IMR-90 (cell line): Measurements from ENCODE around the gene FRMPD4. TPM values are rescaled to one million over a fixed set of nuclear protein-coding genes. Genes with fewer than 3 reads are reported as not detected.

Experiments used
- ATAC-seq: fragments of 200-7000 bp; cut with Tn5 transposase; 2 replicates; pipeline ENCODE4 v1.9.1; 2020; ENCODE audit warnings: low read depth, mild to moderate bottlenecking, moderate library complexity
- BruUV-seq: library from RNA; stranded (reverse); fragments of 400-500 nt; replicated peaks from 2 replicates; lab custom pipeline; 2021; lab: Mats Ljungman, UMichigan
- CTCF ChIA-PET: fragments of 300-600 bp; formaldehyde crosslinking; extraction: SDS; loops from one replicate; lab custom pipeline; 2021; ENCODE audit warnings: antibody characterized with exemption; lab: Yijun Ruan, JAX
- POLR2A ChIA-PET: fragments of 300-600 bp; sonication (Branson Sonifier 250); formaldehyde crosslinking; loops from one replicate; lab custom pipeline; 2022; ENCODE audit warnings: antibody characterized with exemption; ENCODE audit not compliant: unreplicated experiment; lab: Charles Lee
- DNase-seq: peaks from one replicate; pipeline ENCODE4 v3.0.0; 2013
- H2AFZ ChIP-seq: replicated peaks from 2 replicates; pipeline ENCODE3; 2013; ENCODE audit warnings: low read length, mild to moderate bottlenecking; ENCODE audit not compliant: poor library complexity
- H2AK5ac ChIP-seq: 2 replicates; pipeline ENCODE4 v1.6.1; 2013; ENCODE audit warnings: low read depth, low read length, inconsistent platforms
- H2AK9ac ChIP-seq: replicated peaks from 2 replicates; pipeline ENCODE3; 2013; ENCODE audit warnings: mild to moderate bottlenecking, low read depth, low read length, moderate library complexity; ENCODE audit not compliant: poor library complexity
- H2BK120ac ChIP-seq: 2 replicates; pipeline ENCODE4 v1.6.1; 2013; ENCODE audit warnings: low read depth, low read length, inconsistent platforms
- H2BK15ac ChIP-seq: 3 replicates; pipeline ENCODE4 v1.6.1; 2013; ENCODE audit warnings: low read depth, low read length, inconsistent platforms
- H2BK20ac ChIP-seq: 2 replicates; pipeline ENCODE4 v1.6.1; 2013; ENCODE audit warnings: low read depth, mild to moderate bottlenecking, inconsistent platforms, low read length, moderate library complexity
- H2BK5ac ChIP-seq: 2 replicates; pipeline ENCODE4 v1.6.1; 2013; ENCODE audit warnings: mild to moderate bottlenecking, low read depth, low read length, inconsistent platforms; ENCODE audit not compliant: poor library complexity, severe bottlenecking
- H3K14ac ChIP-seq: replicated peaks from 2 replicates; pipeline ENCODE4 v1.6.1; 2013; ENCODE audit warnings: low read depth, low read length, inconsistent platforms
- H3K18ac ChIP-seq: 2 replicates; pipeline ENCODE4 v1.6.1; 2013; ENCODE audit warnings: low read depth, low read length, control low read depth
- H3K23ac ChIP-seq: 2 replicates; pipeline ENCODE4 v1.6.1; 2013; ENCODE audit warnings: low read depth, low read length, inconsistent platforms
- H3K27ac ChIP-seq: 2 replicates; pipeline ENCODE4 v1.5.1; 2013; ENCODE audit warnings: mild to moderate bottlenecking, control low read depth, low read length; ENCODE audit not compliant: insufficient read depth
- H3K27me3 ChIP-seq: 2 replicates; pipeline ENCODE4 v1.6.1; 2013; ENCODE audit warnings: low read length; ENCODE audit not compliant: control insufficient read depth, insufficient read depth
- H3K36me3 ChIP-seq: 2 replicates; pipeline ENCODE4 v1.6.1; 2013; ENCODE audit warnings: low read length, mixed read lengths; ENCODE audit not compliant: control insufficient read depth, insufficient read depth
- H3K4ac ChIP-seq: 2 replicates; pipeline ENCODE4 v1.6.1; 2013; ENCODE audit warnings: low read depth, low read length, inconsistent platforms
- H3K4me1 ChIP-seq: 2 replicates; pipeline ENCODE4 v1.6.1; 2013; ENCODE audit warnings: low read length, mixed read lengths; ENCODE audit not compliant: control insufficient read depth, insufficient read depth
- H3K4me2 ChIP-seq: 2 replicates; pipeline ENCODE4 v1.6.1; 2013; ENCODE audit warnings: low read depth, mild to moderate bottlenecking, control low read depth, low read length, moderate library complexity
- H3K4me3 ChIP-seq: 2 replicates; pipeline ENCODE4 v1.5.1; 2013; ENCODE audit warnings: low read depth, mild to moderate bottlenecking, control low read depth, low read length, moderate library complexity; ENCODE audit not compliant: insufficient read depth
- H3K56ac ChIP-seq: 2 replicates; pipeline ENCODE4 v1.6.1; 2013; ENCODE audit warnings: low read length, inconsistent platforms; ENCODE audit not compliant: insufficient read depth; ENCODE audit errors: extremely low read depth
- H3K79me1 ChIP-seq, 2 experiments: 2 replicates each; pipeline ENCODE4 v1.6.1; 2013; ENCODE audit warnings: low read length in 2 of 2, inconsistent platforms in 1 of 2, low read depth in 1 of 2
- H3K9ac ChIP-seq: 2 replicates; pipeline ENCODE4 v1.6.1; 2013; ENCODE audit warnings: low read depth, low read length, control low read depth
- H3K9me1 ChIP-seq: 2 replicates; pipeline ENCODE4 v1.6.1; 2013; ENCODE audit warnings: low read length, inconsistent platforms; ENCODE audit not compliant: insufficient read depth
- H3K9me3 ChIP-seq: 2 replicates; pipeline ENCODE4 v1.6.1; 2013; ENCODE audit warnings: low read length; ENCODE audit not compliant: control insufficient read depth, insufficient read depth
- H4K20me1 ChIP-seq: 2 replicates; pipeline ENCODE4 v1.6.1; 2013; ENCODE audit warnings: low read length, inconsistent platforms; ENCODE audit not compliant: insufficient read depth
- H4K5ac ChIP-seq: 2 replicates; pipeline ENCODE4 v1.6.1; 2013; ENCODE audit warnings: mild to moderate bottlenecking, low read depth, low read length, control low read depth
- H4K8ac ChIP-seq, 2 experiments: 2 replicates each; pipeline ENCODE4 v1.6.1; 2013; ENCODE audit warnings: low read depth in 2 of 2, low read length in 2 of 2, control low read depth in 1 of 2, inconsistent platforms in 1 of 2
- H4K91ac ChIP-seq: 2 replicates; pipeline ENCODE4 v1.6.1; 2013; ENCODE audit warnings: low read depth, low read length, inconsistent platforms; ENCODE audit not compliant: insufficient read depth
- CEBPB ChIP-seq: IDR thresholded peaks from 2 replicates; pipeline ENCODE4 v1.6.1; 2012; ENCODE audit warnings: low read depth, low read length, improper control_type of control experiment
- ELK1 ChIP-seq: fragments of 150-350 bp; IDR thresholded peaks from 2 replicates; pipeline ENCODE4 v1.6.1; 2016; ENCODE audit warnings: low read depth, mild to moderate bottlenecking, low read length, moderate library complexity, borderline replicate concordance
- MAZ ChIP-seq: IDR thresholded peaks from 2 replicates; pipeline ENCODE4 v1.6.1; 2012; ENCODE audit warnings: low read depth, mild to moderate bottlenecking, low read length, improper control_type of control experiment, moderate library complexity, borderline replicate concordance
- RCOR1 ChIP-seq: IDR thresholded peaks from 2 replicates; pipeline ENCODE4 v1.6.1; 2012; ENCODE audit warnings: mild to moderate bottlenecking, low read length, improper control_type of control experiment; ENCODE audit not compliant: insufficient replicate concordance
- WGBS, 2 experiments: methylation state at CpG; one replicate each; pipeline versions ENCODE4 v1.1.5 to v1.1.7; 2013; ENCODE audit warnings: missing lambda C conversion rate in 2 of 2; ENCODE audit not compliant: insufficient read length in 1 of 2; ENCODE audit errors: extremely low coverage in 2 of 2; 5-methylcytosine and 5-hydroxymethylcytosine counted together
- dilution Hi-C: fragments of 300-500 bp; cut with HindIII; formaldehyde crosslinking; loops from one replicate; pipeline ENCODE4 v1.14.3; 2018; ENCODE audit warnings: low sequenced_read_pairs; ENCODE audit not compliant: unreplicated experiment
- in situ Hi-C: fragments of 300-500 bp; cut with MboI; formaldehyde crosslinking; loops from 3 replicates; pipeline ENCODE4 v1.14.3; 2019; ENCODE audit warnings: low sequenced_read_pairs, inconsistent platforms, mixed read lengths
- intact Hi-C: fragments of 100-400 bp; cut with micrococcal nuclease; formaldehyde crosslinking; loops from 2 replicates; pipeline ENCODE4 v1.10.0; 2022
- polyA plus RNA-seq, 3 experiments: library from polyadenylated mRNA; depleted of rRNA; stranded (reverse); fragments of >200 nt; gene quantifications; 2 replicates each; pipeline ENCODE4 v1.2.3, GENCODE V29; 2012; ENCODE audit warnings: low replicate concordance in 1 of 3
- total RNA-seq: library from RNA; depleted of rRNA; stranded (reverse); fragments of >200 nt; gene quantifications from 2 replicates; pipeline ENCODE4 v1.2.3, GENCODE V29; 2012
- TF ChIP-seq, protein P1 (sequence below): conservative IDR thresholded peaks from 2 replicates; pipeline ENCODE4 v1.5.1; 2012; ENCODE audit warnings: mild to moderate bottlenecking, low read depth, low read length, improper control_type of control experiment

Gene FRMPD4
- total and polyA plus RNA-seq, 2 of the 4 experiments (the other 2 are of a cell fraction), result 0.53 to 1.1 TPM

GRCh38 chrX:12563121-12563520, 424.8 kb downstream of the FRMPD4 start:
- Histone ChIP-seq H3K18ac (no peak overlapping the region), H3K23ac (no peak overlapping the region), H3K27ac (no peak overlapping the region), H2BK120ac (no peak overlapping the region), H3K79me1 (no peaks in the 10 kb centered on the region), H3K27me3 (no peaks in the 10 kb centered on the region), H3K4me1 (no peaks in the 10 kb centered on the region), H3K9me3 (no peaks in the 10 kb centered on the region), H3K9me1 (no peaks in the 10 kb centered on the region), H3K4ac (no peak overlapping the region), H3K4me3 (no peak overlapping the region), H2AK5ac (no peak overlapping the region), H2BK5ac (no peak overlapping the region), H2BK20ac (no peak overlapping the region), H3K4me2 (no peak overlapping the region), H3K56ac (no peak overlapping the region), H3K36me3 (no peaks in the 10 kb centered on the region), H4K20me1 (no peaks in the 10 kb centered on the region), H3K14ac (no peak overlapping the region), H4K5ac (no peak overlapping the region), H2AFZ (no peak overlapping the region), H4K91ac (no peak overlapping the region), H3K9ac (no peak overlapping the region), H2BK15ac (no peak overlapping the region), H4K8ac (no peak overlapping the region), H2AK9ac (no peak overlapping the region)
- dilution Hi-C loops, result no loop called here
- in situ Hi-C loops, result no loop called here
- TF ChIP-seq RCOR1 (no peak), CEBPB (no peak), MAZ (no peak), ELK1 (no peak)
- TF ChIP-seq, protein P1, sequence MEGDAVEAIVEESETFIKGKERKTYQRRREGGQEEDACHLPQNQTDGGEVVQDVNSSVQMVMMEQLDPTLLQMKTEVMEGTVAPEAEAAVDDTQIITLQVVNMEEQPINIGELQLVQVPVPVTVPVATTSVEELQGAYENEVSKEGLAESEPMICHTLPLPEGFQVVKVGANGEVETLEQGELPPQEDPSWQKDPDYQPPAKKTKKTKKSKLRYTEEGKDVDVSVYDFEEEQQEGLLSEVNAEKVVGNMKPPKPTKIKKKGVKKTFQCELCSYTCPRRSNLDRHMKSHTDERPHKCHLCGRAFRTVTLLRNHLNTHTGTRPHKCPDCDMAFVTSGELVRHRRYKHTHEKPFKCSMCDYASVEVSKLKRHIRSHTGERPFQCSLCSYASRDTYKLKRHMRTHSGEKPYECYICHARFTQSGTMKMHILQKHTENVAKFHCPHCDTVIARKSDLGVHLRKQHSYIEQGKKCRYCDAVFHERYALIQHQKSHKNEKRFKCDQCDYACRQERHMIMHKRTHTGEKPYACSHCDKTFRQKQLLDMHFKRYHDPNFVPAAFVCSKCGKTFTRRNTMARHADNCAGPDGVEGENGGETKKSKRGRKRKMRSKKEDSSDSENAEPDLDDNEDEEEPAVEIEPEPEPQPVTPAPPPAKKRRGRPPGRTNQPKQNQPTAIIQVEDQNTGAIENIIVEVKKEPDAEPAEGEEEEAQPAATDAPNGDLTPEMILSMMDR, result no peak
- peak; percentile 38 for DNase-seq
- peak; percentile 48; the same call in 1 of the 2 replicates for ATAC-seq
- CTCF ChIA-PET, result interaction anchor here (1.6 kb wide), 1 partner anchor 424 kb away, joined by 4 read pairs; the partner anchor contains the start of gene FRMPD4
- POLR2A ChIA-PET, result no interaction called here
- WGBS, 2 experiments, result no CpG with 5 or more reads among the region's 1 CpG
- BruUV-seq, result no TSS peak
- intact Hi-C loops, result loop anchor here (10.0 kb wide), 1 partner anchor 428 kb away; the partner anchor contains the start of gene FRMPD4
